Panc1 (cell line): ENCODE measurements around the gene FAM72D. TPM values are rescaled to one million over a fixed set of nuclear protein-coding genes. Genes with fewer than 3 reads are reported as not detected.
"Not testable (repeated sequence)": the region's sequence is repeated elsewhere in the genome, so short reads cannot be mapped to it uniquely, and the experiment has no call there.

Source experiments
- ATAC-seq: fragments of 200-7000 bp; cut with Tn5 transposase; 2 replicates; pipeline ENCODE4 v1.9.1; 2020; ENCODE audit warnings: mild to moderate bottlenecking, moderate library complexity
- BruUV-seq: library from RNA; stranded (reverse); fragments of 400-500 nt; replicated peaks from 2 replicates; lab custom pipeline; 2021; lab: Mats Ljungman, UMichigan
- CTCF ChIA-PET: fragments of 300-600 bp; sonication (Branson Sonifier 250); formaldehyde crosslinking; loops from one replicate; lab custom pipeline; 2022; ENCODE audit warnings: antibody characterized with exemption; lab: Charles Lee
- POLR2A ChIA-PET: fragments of 300-600 bp; sonication (Branson Sonifier 250); formaldehyde crosslinking; loops from one replicate; lab custom pipeline; 2022; ENCODE audit warnings: antibody characterized with exemption; lab: Charles Lee
- DNase-seq: peaks from one replicate; pipeline ENCODE4 v3.0.0-alpha.2; 2010; ENCODE audit warnings: low read depth, low spot score
- H3K27ac ChIP-seq: 2 replicates; pipeline ENCODE4 v1.5.1; 2011; ENCODE audit warnings: mild to moderate bottlenecking, low read length, inconsistent platforms
- H3K27me3 ChIP-seq: fragments of 200-500 bp; sonication (Bioruptor generic); 2 replicates; pipeline ENCODE4 v1.6.0; 2014; ENCODE audit warnings: low read length, inconsistent platforms; ENCODE audit not compliant: control insufficient read depth, insufficient read depth
- H3K36me3 ChIP-seq: fragments of 200-500 bp; sonication (Bioruptor generic); 2 replicates; pipeline ENCODE4 v1.5.1; 2014; ENCODE audit warnings: inconsistent platforms, mild to moderate bottlenecking, low read length, moderate library complexity; ENCODE audit not compliant: control insufficient read depth, insufficient read depth
- H3K4me1 ChIP-seq: 2 replicates; pipeline ENCODE4 v1.5.1; 2011; ENCODE audit warnings: inconsistent platforms, mild to moderate bottlenecking, low read length, moderate library complexity; ENCODE audit not compliant: control insufficient read depth, insufficient read depth
- H3K4me3 ChIP-seq, 2 experiments: 2 replicates each; pipeline ENCODE4 v1.5.1; 2011 to 2012; ENCODE audit warnings: low read depth in 2 of 2, low read length in 2 of 2, mild to moderate bottlenecking in 2 of 2, inconsistent platforms in 1 of 2, moderate library complexity in 1 of 2
- H3K9me3 ChIP-seq: fragments of 200-500 bp; sonication (Bioruptor generic); 2 replicates; pipeline ENCODE4 v1.5.1; 2014; ENCODE audit warnings: low read depth, mild to moderate bottlenecking, inconsistent platforms, low read length, moderate library complexity; ENCODE audit not compliant: control insufficient read depth, insufficient read depth
- in situ Hi-C: cut with HindIII; loops from 2 replicates; pipeline ENCODE4 v1.10.0; 2016; ENCODE audit warnings: low sequenced_read_pairs, low pct_unique_long_range_greater_than_20kb
- intact Hi-C: fragments of 100-400 bp; cut with micrococcal nuclease; formaldehyde crosslinking; loops from one replicate; pipeline ENCODE4 v1.10.0; 2022; ENCODE audit not compliant: unreplicated experiment
- total RNA-seq: library from RNA; stranded (reverse); gene quantifications from one replicate; pipeline ENCODE4 v1.2.1, GENCODE V29; 2021; ENCODE audit not compliant: unreplicated experiment

Gene FAM72D
- total RNA-seq, 1 experiment from 2014 or later: 12.8 TPM

DNA sequence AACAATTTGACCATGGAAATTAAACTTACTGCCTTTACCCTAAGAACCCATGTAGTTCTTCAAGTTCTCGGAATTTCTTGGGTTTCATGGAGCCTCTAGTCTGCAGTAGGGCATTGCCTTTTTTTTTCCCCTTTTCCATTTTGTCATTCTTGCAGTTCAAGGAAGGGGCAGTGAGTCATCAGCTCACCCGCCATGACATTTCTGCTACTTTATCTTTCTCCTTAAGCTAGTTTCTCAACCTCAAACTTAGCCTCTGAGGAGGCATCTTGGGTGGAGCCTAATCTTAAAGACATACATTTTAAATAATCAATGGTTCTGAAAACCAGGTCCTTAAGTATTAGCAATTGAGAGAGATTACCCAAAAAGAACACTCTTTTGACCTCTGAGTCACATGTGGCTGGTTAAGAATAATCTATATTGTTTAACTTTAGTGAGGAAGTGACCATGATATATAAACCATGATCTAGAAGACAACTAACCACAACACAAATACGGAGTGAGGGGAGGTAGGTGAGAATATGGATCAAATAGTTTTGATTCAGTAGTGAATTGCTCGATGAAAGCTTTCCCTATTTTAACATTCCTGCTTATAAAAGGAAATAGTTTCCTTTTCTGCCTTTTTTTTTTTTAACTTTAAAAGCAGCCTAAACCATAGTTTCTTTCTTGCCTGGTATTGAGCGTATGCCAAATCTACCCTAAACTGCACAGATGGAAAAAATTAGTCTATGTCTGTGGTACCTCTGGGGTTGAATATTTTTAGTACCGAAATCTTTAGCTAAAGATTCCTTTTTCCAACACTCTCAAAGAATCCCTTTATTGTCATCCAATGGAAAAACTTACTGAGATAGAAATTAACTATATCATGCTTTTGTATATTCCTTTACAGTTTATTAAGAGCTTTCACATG is 20.1 kb downstream of the FAM72D start:
- H3K27me3 ChIP-seq, POLR2A ChIA-PET, H3K9me3 ChIP-seq, CTCF ChIA-PET, H3K4me3 ChIP-seq, H3K36me3 ChIP-seq, DNase-seq, BruUV-seq, in situ Hi-C loops, ATAC-seq, H3K4me1 ChIP-seq, H3K27ac ChIP-seq, intact Hi-C loops: not testable (repeated sequence)

DNA sequence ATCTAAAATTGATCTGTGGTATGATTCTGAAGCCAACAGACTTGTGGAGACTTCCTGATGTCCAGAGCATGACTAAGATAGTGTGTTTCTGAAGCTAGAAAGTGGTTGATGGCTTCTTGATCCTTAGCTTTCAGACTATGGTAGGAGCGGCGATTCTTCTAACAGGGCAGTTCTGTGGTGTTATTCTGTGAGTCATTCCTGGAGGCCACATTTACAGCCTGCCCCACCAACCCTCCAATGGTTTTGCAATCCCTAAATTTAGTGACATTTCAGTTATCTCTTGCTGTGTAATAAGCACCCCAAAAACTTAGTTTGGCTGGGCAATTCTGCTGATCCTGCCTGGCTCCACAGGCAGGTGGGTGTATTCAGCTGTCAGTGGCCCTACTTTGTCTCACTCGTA is 24.1 kb downstream of the FAM72D start:
- DNase-seq, H3K36me3 ChIP-seq, H3K4me3 ChIP-seq, CTCF ChIA-PET, POLR2A ChIA-PET, ATAC-seq, in situ Hi-C loops, intact Hi-C loops, H3K27ac ChIP-seq, H3K9me3 ChIP-seq, H3K4me1 ChIP-seq, BruUV-seq, H3K27me3 ChIP-seq: not testable (repeated sequence)

DNA sequence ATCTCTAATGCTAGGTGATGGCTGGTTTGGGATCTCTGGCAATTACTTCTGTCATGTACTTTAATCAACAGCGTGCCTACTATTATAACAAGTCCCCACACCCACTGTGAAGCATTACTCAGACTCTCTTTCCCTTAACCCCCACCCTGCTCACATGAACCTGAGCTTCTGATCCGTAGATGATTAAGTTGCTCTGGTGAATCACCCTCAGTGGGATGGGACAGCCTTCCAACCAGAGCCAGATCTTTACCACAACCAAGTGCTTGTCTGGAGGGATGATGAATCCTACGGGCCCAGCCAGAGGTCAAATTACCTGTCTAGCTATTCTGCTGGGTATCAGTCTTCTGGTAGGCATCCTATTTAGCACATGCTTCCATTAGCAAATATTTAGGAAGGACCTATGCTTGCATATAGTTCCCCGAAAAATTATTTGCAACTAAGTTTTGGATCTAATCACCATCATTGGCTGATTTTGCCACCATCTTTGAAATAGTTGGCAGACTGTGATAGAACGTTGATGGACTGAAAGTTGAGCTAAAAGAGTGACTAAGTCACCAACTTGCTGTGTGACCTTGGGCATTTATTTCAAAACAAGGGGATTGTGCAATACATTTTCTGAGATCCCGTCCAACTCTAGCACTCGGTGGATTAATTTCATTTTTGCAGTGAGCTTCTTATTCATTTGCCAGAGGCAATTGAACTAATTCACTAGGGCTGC is 26.7 kb downstream of the FAM72D start:
- POLR2A ChIA-PET, DNase-seq, H3K4me3 ChIP-seq, intact Hi-C loops, H3K4me1 ChIP-seq, in situ Hi-C loops, CTCF ChIA-PET, H3K27ac ChIP-seq, H3K36me3 ChIP-seq, BruUV-seq, H3K9me3 ChIP-seq, H3K27me3 ChIP-seq, ATAC-seq: not testable (repeated sequence)

DNA sequence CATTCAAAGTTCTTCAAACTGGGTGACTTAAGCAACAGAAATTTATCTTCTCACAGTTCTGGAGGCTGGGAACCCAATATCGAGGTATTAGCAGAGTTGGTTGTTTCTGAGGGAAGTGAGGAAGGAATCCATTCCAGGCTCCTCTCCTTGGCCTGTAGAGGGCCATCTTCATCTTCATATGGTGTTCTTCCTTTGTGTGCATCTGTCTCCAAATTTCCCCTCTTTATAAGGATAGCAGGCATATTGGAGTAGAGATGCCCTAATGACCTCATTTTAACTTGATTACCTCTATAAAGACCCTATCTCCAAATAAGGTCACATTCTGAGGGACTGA is 27.3 kb downstream of the FAM72D start:
- H3K27ac ChIP-seq, H3K36me3 ChIP-seq, CTCF ChIA-PET, ATAC-seq, DNase-seq, in situ Hi-C loops, POLR2A ChIA-PET, H3K4me1 ChIP-seq, H3K9me3 ChIP-seq, H3K4me3 ChIP-seq, intact Hi-C loops, BruUV-seq, H3K27me3 ChIP-seq: not testable (repeated sequence)

DNA sequence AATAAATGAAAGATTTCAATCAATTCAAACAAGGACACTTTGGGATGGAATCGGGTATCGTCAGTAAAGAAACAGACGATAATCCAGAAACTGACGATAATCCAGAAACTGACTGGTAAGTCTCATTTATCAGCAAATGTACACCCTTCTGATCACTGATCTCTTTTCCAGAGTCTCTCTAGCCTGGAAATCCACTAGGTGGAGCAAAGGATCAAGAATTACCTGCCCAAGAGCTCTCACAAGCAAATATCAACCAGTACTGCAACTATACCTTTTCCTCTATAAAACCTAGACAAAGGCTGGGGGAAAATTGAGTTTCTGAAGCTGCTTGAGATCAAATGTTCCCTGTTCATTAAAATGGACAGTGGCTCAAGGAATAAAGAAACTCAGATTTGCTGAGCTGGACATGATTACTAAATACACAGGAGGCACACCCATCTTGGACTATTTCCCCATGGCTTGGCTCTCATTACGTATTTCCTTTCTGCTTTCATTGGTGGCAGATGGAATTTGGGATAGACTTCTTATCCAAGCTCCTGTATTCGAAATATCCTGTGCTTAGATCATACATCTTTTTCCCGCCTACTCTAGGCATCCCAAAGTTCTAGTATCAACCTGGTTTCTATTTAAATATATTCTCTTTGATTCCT is 28.3 kb downstream of the FAM72D start:
- DNase-seq, BruUV-seq, CTCF ChIA-PET, H3K27ac ChIP-seq, in situ Hi-C loops, intact Hi-C loops, H3K4me3 ChIP-seq, H3K9me3 ChIP-seq, H3K27me3 ChIP-seq, H3K36me3 ChIP-seq, H3K4me1 ChIP-seq, POLR2A ChIA-PET: not testable (repeated sequence)
- peak; percentile 88 for ATAC-seq

DNA sequence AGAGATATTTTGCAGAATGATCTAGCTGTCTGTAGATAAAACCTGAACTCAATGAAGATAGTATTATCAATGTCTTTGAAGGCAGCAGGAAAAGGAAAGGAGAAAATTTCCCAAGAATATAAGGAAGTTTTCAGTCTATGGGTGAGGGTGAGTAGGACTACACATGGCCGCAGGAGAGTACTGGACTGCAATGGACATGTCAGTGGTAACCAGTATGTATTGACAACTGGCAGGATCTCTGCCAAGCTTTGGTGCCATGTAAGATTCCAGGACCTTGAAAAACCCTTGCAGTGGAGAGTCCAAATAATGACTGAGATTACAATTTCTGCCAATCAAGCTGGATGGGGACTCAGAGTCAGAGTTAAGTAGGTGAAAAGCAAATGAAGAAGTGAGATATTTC is 29.3 kb downstream of the FAM72D start:
- not testable (repeated sequence) for ATAC-seq, BruUV-seq

DNA sequence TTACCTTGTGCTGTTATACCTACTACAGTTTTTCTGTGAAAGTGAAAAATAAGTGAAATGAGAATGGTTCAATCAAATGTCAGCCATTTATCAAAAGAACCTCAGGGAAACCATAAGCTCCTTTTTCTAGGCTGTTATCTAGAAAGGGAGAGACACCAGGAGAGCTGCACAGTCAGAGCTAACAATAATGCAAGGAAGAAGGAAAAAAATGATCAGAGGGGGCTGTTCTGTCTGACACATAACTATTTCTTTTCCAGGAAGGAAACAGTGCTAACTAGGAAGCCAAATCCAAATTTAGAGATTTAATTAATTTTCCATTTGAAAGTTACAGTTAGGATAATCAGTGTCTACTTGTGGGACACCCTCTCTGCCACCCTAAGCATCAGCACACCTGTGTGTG is 31.4 kb downstream of the FAM72D start:
- POLR2A ChIA-PET, H3K27me3 ChIP-seq, H3K27ac ChIP-seq, ATAC-seq, intact Hi-C loops, BruUV-seq, H3K9me3 ChIP-seq, H3K4me1 ChIP-seq, DNase-seq, H3K36me3 ChIP-seq, CTCF ChIA-PET, H3K4me3 ChIP-seq, in situ Hi-C loops: not testable (repeated sequence)

More for the DNA sequence above, 29.3 kb downstream of the FAM72D start:
- intact Hi-C loops, H3K36me3 ChIP-seq, DNase-seq, H3K4me1 ChIP-seq, H3K4me3 ChIP-seq, H3K9me3 ChIP-seq, H3K27ac ChIP-seq, H3K27me3 ChIP-seq, CTCF ChIA-PET, in situ Hi-C loops, POLR2A ChIA-PET: not testable (repeated sequence)
